GM12874 (cell line): ENCODE measurements around the gene RNF34.

ENCODE experiments used
- CTCF ChIP-seq: IDR thresholded peaks from 2 replicates; pipeline ENCODE4 v1.5.1; 2011; ENCODE audit warnings: low read depth, mild to moderate bottlenecking, control low read depth, low read length, moderate library complexity; ENCODE audit not compliant: insufficient read depth

The RNF34 gene

GRCh38 chr12:121378736-121379135 lies 21.2 kb upstream of the RNF34 start:
- no peak for TF ChIP-seq CTCF

- TF ChIP-seq CTCF, result no peak
These were observed 20.0 kb upstream of the RNF34 start for GRCh38 chr12:121379945-121380344.

- 0 out of 2 replicates have a peak, but pooled peaks have one; percentile 5 for TF ChIP-seq CTCF
These were observed 16.3 kb upstream of the RNF34 start for GRCh38 chr12:121383601-121384021.

- TF ChIP-seq CTCF, result no peak
These were observed 11.4 kb upstream of the RNF34 start for GRCh38 chr12:121388421-121388981.

- no peak for TF ChIP-seq CTCF
These were observed 9.1 kb upstream of the RNF34 start for GRCh38 chr12:121390856-121391255.

- no peak for TF ChIP-seq CTCF
These were observed 8.1 kb upstream of the RNF34 start for GRCh38 chr12:121391619-121392324.

GRCh38 chr12:121392325-121392716 lies 7.6 kb upstream of the RNF34 start:
- no peak for TF ChIP-seq CTCF
